ENCODE data around the gene RIMOC1.

The RIMOC1 gene

DNA sequence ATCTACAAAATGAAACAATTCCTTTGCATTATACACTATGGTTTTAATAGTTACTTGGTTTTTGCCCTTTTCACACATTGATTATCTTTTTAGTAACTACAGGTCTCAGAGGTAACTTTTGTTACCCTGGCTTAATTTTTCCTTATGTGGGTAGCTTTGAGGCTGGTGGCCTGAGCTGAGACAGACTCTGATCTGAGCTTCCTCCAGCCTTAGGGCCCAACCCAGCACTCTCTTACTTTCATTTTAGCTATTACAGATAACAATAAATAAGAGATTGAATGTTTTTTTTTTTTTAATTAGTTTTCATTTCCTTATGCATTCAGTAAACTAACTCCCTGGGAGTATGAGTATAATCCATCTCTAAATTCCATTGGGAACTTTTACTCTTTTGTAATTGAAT is 18.9 kb upstream of the RIMOC1 start:
- Histone ChIP-seq H3K9ac (ENCODE audit: low read length in 5 of 5) (no peak overlapping the region), H3K27ac (ENCODE audit: low read depth, low read length) (no peak overlapping the region), H3K27me3 (ENCODE audit: control insufficient read depth in 5 of 5, insufficient read depth in 4 of 5, low read length in 5 of 5) (no peaks in the 10 kb centered on the region), H3K36me3 (ENCODE audit: control insufficient read depth in 5 of 5, insufficient read depth in 5 of 5, low read length in 5 of 5) (no peaks in the 10 kb centered on the region), H3K4me3 (ENCODE audit: low read depth in 1 of 5, low read length in 5 of 5) (no peak overlapping the region), H3K9me3 (ENCODE audit: control insufficient read depth in 5 of 5, low read length in 5 of 5) (no peaks in the 10 kb centered on the region), H3K4me1 (ENCODE audit: control insufficient read depth in 5 of 5, insufficient read depth in 5 of 5, low read length in 5 of 5) (no peaks in the 10 kb centered on the region)

DNA sequence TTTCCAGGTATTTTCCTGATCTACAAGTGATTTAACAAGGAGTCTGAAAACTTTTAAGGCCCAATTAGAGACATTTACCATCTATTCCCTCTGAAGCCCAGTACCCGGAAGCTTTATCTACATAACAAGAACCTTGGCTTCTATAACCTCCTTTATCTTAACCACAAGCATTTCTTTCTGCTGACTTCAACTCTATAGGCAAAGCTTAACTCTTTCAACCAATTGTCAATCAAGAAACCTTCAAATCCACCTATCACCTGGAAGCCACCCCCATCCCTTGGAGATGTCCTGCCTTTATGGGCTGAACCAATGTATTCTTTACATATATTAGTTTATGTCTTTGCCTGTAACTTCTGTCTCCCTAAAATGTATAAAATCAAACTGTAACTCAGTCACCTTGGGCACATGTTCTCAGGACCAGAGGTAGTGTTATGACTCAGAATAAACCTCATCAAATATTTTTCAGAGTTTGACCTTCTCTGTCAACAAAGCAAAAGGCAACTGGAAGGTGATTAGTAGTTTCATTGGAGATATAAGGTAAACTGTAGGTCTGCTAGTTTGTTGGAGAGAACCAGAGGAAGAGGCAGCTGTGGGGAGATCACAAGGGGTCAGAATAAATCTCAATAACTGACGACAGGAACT is 13.0 kb upstream of the RIMOC1 start:
- H3K9me3 ChIP-seq (ENCODE audit: control insufficient read depth in 5 of 5, low read length in 5 of 5), result no peaks in the 10 kb centered on the region
- no peaks in the 10 kb centered on the region for H3K36me3 ChIP-seq (ENCODE audit: control insufficient read depth in 5 of 5, insufficient read depth in 5 of 5, low read length in 5 of 5)
- H3K27ac ChIP-seq (ENCODE audit: low read depth, low read length), result no peak overlapping the region
- H3K27me3 ChIP-seq (ENCODE audit: control insufficient read depth in 5 of 5, insufficient read depth in 4 of 5, low read length in 5 of 5), result peaks cover 0 to 5% (median 0%) of the 10 kb centered on the region in 5 donors
- no peak overlapping the region for H3K4me3 ChIP-seq (ENCODE audit: low read depth in 1 of 5, low read length in 5 of 5)
- H3K4me1 ChIP-seq (ENCODE audit: control insufficient read depth in 5 of 5, insufficient read depth in 5 of 5, low read length in 5 of 5), result no peaks in the 10 kb centered on the region
- no peak overlapping the region for H3K9ac ChIP-seq (ENCODE audit: low read length in 5 of 5)

DNA sequence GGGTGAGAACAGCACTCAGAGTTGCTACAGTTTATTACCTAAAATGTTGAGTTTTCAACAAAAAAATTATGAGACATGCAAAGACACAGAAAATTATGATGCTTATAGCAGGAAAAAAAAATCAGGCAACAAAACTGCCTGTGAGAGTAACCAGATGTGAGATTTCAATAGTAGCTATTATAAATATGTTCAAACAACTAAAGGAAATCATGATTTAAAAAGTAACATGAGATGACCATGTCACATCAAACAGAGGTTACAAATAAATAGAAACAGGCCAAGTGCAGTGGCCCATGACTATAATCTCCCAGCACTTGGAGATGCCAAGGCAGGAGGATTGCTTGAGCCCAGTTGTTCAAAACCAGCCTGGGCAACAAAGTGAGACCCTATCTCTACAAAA is 12.1 kb upstream of the RIMOC1 start:
- Histone ChIP-seq H3K9ac (ENCODE audit: low read length in 5 of 5) (no peak overlapping the region), H3K27ac (ENCODE audit: low read depth, low read length) (no peak overlapping the region), H3K4me3 (ENCODE audit: low read depth in 1 of 5, low read length in 5 of 5) (no peak overlapping the region), H3K4me1 (ENCODE audit: control insufficient read depth in 5 of 5, insufficient read depth in 5 of 5, low read length in 5 of 5) (no peaks in the 10 kb centered on the region), H3K9me3 (ENCODE audit: control insufficient read depth in 5 of 5, low read length in 5 of 5) (no peaks in the 10 kb centered on the region), H3K36me3 (ENCODE audit: control insufficient read depth in 5 of 5, insufficient read depth in 5 of 5, low read length in 5 of 5) (no peaks in the 10 kb centered on the region), H3K27me3 (ENCODE audit: control insufficient read depth in 5 of 5, insufficient read depth in 4 of 5, low read length in 5 of 5) (peaks cover 0 to 5% (median 0%) of the 10 kb centered on the region in 5 donors)

GRCh38 chr5:41893074-41893851 is 10.9 kb upstream of the RIMOC1 start:
- H3K9me3 ChIP-seq (ENCODE audit: control insufficient read depth in 5 of 5, low read length in 5 of 5), result no peaks in the 10 kb centered on the region
- H3K4me1 ChIP-seq (ENCODE audit: control insufficient read depth in 5 of 5, insufficient read depth in 5 of 5, low read length in 5 of 5), result no peaks in the 10 kb centered on the region
- H3K36me3 ChIP-seq (ENCODE audit: control insufficient read depth in 5 of 5, insufficient read depth in 5 of 5, low read length in 5 of 5), result no peaks in the 10 kb centered on the region
- no peak overlapping the region for H3K4me3 ChIP-seq (ENCODE audit: low read depth in 1 of 5, low read length in 5 of 5)
- H3K27me3 ChIP-seq (ENCODE audit: control insufficient read depth in 5 of 5, insufficient read depth in 4 of 5, low read length in 5 of 5), result peaks cover 0 to 5% (median 0%) of the 10 kb centered on the region in 5 donors
- H3K27ac ChIP-seq (ENCODE audit: low read depth, low read length), result no peak overlapping the region
- H3K9ac ChIP-seq (ENCODE audit: low read length in 5 of 5), result no peak overlapping the region

DNA sequence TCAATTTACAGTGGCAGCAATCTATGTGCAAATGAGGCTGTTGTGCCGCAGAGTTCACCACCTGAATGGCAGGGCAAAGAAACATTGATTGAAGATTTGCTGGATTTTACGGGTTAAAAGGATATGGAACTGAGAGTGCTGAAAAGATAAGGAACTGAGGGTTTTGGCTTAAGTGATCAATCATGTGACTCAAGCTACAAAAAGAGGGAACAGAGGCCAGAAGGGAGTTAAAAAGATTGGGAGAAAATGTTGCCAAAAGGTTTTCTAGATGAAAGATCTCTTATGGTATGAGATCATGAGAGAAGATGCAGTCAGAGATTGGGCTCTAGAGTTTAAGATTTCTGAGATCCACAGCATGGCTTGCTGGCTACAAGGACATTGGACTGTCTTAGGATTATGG is 7.9 kb upstream of the RIMOC1 start:
- peaks cover 0 to 5% (median 0%) of the 10 kb centered on the region in 5 donors for H3K27me3 ChIP-seq (ENCODE audit: control insufficient read depth in 5 of 5, insufficient read depth in 4 of 5, low read length in 5 of 5)
- H3K36me3 ChIP-seq (ENCODE audit: control insufficient read depth in 5 of 5, insufficient read depth in 5 of 5, low read length in 5 of 5), result no peaks in the 10 kb centered on the region
- H3K4me3 ChIP-seq (ENCODE audit: low read depth in 1 of 5, low read length in 5 of 5), result no peak overlapping the region
- H3K27ac ChIP-seq (ENCODE audit: low read depth, low read length), result no peak overlapping the region
- H3K9me3 ChIP-seq (ENCODE audit: control insufficient read depth in 5 of 5, low read length in 5 of 5), result no peaks in the 10 kb centered on the region
- no peak overlapping the region for H3K9ac ChIP-seq (ENCODE audit: low read length in 5 of 5)
- no peaks in the 10 kb centered on the region for H3K4me1 ChIP-seq (ENCODE audit: control insufficient read depth in 5 of 5, insufficient read depth in 5 of 5, low read length in 5 of 5)

DNA sequence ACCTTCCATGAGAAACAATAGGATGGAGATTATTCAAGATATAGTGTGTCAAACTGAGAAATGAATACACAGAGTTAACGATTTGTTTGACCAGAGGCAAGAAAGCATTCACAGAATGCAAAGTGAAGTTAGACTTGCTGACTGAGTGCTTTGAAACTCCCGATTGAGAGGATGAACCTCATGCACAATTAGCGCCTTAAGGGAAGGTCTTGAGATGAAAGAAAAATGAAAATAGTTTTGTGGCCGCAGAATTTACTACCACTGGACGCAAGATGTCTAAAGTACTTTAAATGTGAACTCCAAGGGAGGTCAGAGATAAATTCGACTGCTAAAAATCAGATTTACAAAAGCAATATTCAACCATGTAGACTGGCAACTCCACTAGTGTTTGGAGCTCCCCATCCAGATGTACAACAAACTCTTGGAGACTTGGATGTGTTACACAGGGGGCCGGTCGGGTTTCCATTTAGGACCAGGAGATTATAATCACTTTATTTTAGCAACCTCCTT is 707 bp upstream of the RIMOC1 start:
- peak overlapping the region; percentile 23 to 76 (median 64) for H3K9ac ChIP-seq (ENCODE audit: low read length in 5 of 5)
- peak overlapping the region; percentile 74 for H3K27ac ChIP-seq (ENCODE audit: low read depth, low read length)
- H3K9me3 ChIP-seq (ENCODE audit: control insufficient read depth in 5 of 5, low read length in 5 of 5), result no peaks in the 10 kb centered on the region
- peak overlapping the region; percentile 66 to 96 (median 82) for H3K4me3 ChIP-seq (ENCODE audit: low read depth in 1 of 5, low read length in 5 of 5)
- peaks cover 4 to 17% (median 10%) of the 10 kb centered on the region in 5 donors for H3K36me3 ChIP-seq (ENCODE audit: control insufficient read depth in 5 of 5, insufficient read depth in 5 of 5, low read length in 5 of 5)
- no peaks in the 10 kb centered on the region for H3K27me3 ChIP-seq (ENCODE audit: control insufficient read depth in 5 of 5, insufficient read depth in 4 of 5, low read length in 5 of 5)
- H3K4me1 ChIP-seq (ENCODE audit: control insufficient read depth in 5 of 5, insufficient read depth in 5 of 5, low read length in 5 of 5), result peaks cover 0 to 26% (median 20%) of the 10 kb centered on the region in 5 donors

DNA sequence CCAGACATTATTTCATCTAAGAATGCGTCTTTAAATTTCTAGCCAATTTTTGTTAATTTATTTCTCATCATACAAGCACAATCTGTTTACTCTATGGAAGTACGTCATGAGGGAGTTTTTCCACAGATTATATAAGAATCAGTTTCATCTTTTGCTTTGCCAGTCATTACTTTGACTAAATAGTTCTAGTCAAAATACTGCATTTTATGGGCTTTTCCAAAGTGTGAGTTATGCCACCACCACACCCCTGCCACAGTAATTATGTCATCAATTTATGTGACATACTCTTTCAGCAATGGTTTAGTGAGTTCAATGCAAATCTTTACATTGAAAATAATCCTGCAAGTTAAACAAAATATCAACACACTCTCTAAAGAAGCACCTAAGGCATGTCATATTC is 2.0 kb downstream of the RIMOC1 start:
- Histone ChIP-seq H3K9ac (ENCODE audit: low read length in 5 of 5) (no peak overlapping the region), H3K36me3 (ENCODE audit: control insufficient read depth in 5 of 5, insufficient read depth in 5 of 5, low read length in 5 of 5) (peaks cover 23 to 38% (median 31%) of the 10 kb centered on the region in 5 donors), H3K9me3 (ENCODE audit: control insufficient read depth in 5 of 5, low read length in 5 of 5) (no peaks in the 10 kb centered on the region), H3K27ac (ENCODE audit: low read depth, low read length) (no peak overlapping the region), H3K27me3 (ENCODE audit: control insufficient read depth in 5 of 5, insufficient read depth in 4 of 5, low read length in 5 of 5) (no peaks in the 10 kb centered on the region), H3K4me3 (ENCODE audit: low read depth in 1 of 5, low read length in 5 of 5) (no peak overlapping the region), H3K4me1 (ENCODE audit: control insufficient read depth in 5 of 5, insufficient read depth in 5 of 5, low read length in 5 of 5) (peaks cover 0 to 26% (median 20%) of the 10 kb centered on the region in 5 donors)

DNA sequence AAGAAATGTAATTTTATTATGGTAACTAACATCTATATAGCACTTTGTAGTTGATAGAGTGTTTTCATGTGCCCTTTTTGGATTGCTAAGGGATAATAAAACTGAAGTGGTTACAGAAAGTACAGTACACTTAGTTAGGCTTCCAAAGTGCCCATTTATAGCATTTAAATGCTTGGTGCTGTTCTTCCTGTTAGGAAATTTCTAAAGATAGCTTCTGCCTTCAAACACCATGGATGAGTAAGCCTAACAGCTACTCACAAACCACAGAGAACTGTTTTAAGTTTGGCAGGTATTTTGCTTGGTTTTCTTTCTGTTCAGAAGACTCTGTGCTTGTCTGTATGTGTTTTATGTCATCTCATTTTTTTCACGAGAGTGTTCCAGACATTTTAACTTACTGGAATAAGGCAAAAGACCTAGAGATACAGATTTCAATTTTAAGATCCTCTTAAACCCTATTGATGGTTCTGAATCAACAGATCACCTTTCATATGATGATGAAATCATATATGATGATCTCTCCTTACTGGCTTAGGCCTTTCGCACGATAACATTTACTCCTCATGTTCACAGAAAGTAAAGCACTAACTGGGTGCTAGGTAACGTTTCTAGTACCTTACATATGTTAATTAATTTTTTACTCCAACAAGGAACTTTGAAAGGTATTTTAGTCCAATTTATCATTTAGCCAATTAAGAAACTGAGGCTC is 4.4 kb downstream of the RIMOC1 start:
- peaks cover 0 to 22% (median 16%) of the 10 kb centered on the region in 5 donors for H3K4me1 ChIP-seq (ENCODE audit: control insufficient read depth in 5 of 5, insufficient read depth in 5 of 5, low read length in 5 of 5)
- no peak overlapping the region for H3K9ac ChIP-seq (ENCODE audit: low read length in 5 of 5)
- no peaks in the 10 kb centered on the region for H3K27me3 ChIP-seq (ENCODE audit: control insufficient read depth in 5 of 5, insufficient read depth in 4 of 5, low read length in 5 of 5)
- H3K27ac ChIP-seq (ENCODE audit: low read depth, low read length), result no peak overlapping the region
- H3K9me3 ChIP-seq (ENCODE audit: control insufficient read depth in 5 of 5, low read length in 5 of 5), result no peaks in the 10 kb centered on the region
- peaks cover 36 to 59% (median 52%) of the 10 kb centered on the region in 5 donors for H3K36me3 ChIP-seq (ENCODE audit: control insufficient read depth in 5 of 5, insufficient read depth in 5 of 5, low read length in 5 of 5)
- H3K4me3 ChIP-seq (ENCODE audit: low read depth in 1 of 5, low read length in 5 of 5), result no peak overlapping the region

- H3K9me3 ChIP-seq (ENCODE audit: control insufficient read depth in 5 of 5, low read length in 5 of 5), result no peaks in the 10 kb centered on the region
- no peak overlapping the region for H3K4me3 ChIP-seq (ENCODE audit: low read depth in 1 of 5, low read length in 5 of 5)
- H3K36me3 ChIP-seq (ENCODE audit: control insufficient read depth in 5 of 5, insufficient read depth in 5 of 5, low read length in 5 of 5), result peaks cover 48 to 70% (median 58%) of the 10 kb centered on the region in 5 donors
- no peak overlapping the region for H3K27ac ChIP-seq (ENCODE audit: low read depth, low read length)
- H3K4me1 ChIP-seq (ENCODE audit: control insufficient read depth in 5 of 5, insufficient read depth in 5 of 5, low read length in 5 of 5), result no peaks in the 10 kb centered on the region
- no peak overlapping the region for H3K9ac ChIP-seq (ENCODE audit: low read length in 5 of 5)
- H3K27me3 ChIP-seq (ENCODE audit: control insufficient read depth in 5 of 5, insufficient read depth in 4 of 5, low read length in 5 of 5), result no peaks in the 10 kb centered on the region
Observed at GRCh38 chr5:41918105-41918504, 14.0 kb downstream of the RIMOC1 start.

- H3K9me3 ChIP-seq (ENCODE audit: control insufficient read depth in 5 of 5, low read length in 5 of 5), result no peaks in the 10 kb centered on the region
- no peak overlapping the region for H3K9ac ChIP-seq (ENCODE audit: low read length in 5 of 5)
- H3K27me3 ChIP-seq (ENCODE audit: control insufficient read depth in 5 of 5, insufficient read depth in 4 of 5, low read length in 5 of 5), result no peaks in the 10 kb centered on the region
- peaks cover 32 to 51% (median 40%) of the 10 kb centered on the region in 5 donors for H3K36me3 ChIP-seq (ENCODE audit: control insufficient read depth in 5 of 5, insufficient read depth in 5 of 5, low read length in 5 of 5)
- H3K27ac ChIP-seq (ENCODE audit: low read depth, low read length), result no peak overlapping the region
- H3K4me3 ChIP-seq (ENCODE audit: low read depth in 1 of 5, low read length in 5 of 5), result no peak overlapping the region
- peaks cover 0 to 16% (median 13%) of the 10 kb centered on the region in 5 donors for H3K4me1 ChIP-seq (ENCODE audit: control insufficient read depth in 5 of 5, insufficient read depth in 5 of 5, low read length in 5 of 5)
Observed at GRCh38 chr5:41921166-41921565, 17.0 kb downstream of the RIMOC1 start.

Measured in subcutaneous abdominal adipose tissue (tissue), 5 donors.